ENCODE results near the gene PDZD7. TPM values are rescaled to one million over a fixed set of nuclear protein-coding genes. Genes with fewer than 3 reads are reported as not detected.

The PDZD7 gene
- polyA plus RNA-seq, 3 donors: 0.25 to 3.3 (median 2.3) TPM

DNA sequence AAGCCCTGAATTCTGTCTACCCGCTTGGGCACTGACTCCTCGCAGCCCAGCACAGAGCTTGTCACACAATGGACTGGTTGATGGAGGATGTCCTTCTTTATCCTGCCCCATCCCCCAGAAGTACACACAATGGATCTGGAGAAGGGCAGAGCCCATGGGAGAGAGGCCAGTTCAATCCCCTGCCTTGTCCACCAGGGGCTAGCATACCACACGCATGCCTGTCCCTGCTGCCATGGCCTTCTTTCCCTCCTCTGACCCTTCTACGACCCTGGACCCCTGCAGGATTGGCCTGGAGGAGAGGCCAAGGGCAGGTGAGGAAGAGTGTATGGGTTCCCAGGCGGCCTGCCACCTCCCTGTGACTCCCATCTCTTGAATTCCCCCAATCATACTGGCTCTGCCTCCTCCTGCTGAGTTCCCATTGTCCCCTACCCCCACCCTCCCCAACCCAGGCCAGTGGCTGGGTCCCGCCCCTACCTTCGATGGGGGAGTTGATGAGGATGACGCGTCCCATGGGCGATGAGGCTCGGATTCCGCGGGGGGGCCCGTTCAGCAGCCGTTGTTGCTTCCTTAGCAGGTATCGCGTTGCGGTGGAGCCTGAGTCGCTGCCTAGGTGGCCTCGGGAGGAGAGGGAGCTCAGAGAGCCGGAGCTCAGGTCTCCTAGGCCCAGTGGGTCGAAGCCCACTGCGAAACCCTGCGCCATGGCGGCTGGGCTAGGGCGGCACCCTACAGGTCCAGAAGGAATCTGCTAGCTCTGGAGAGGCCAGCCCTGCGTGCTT, 1.2 kb downstream of the PDZD7 start:
- 64 to 71% (median 70%) methylated on average over 22 to 27 of the region's 27 CpGs for WGBS, 3 donors
- no peak overlapping the region for H3K27ac ChIP-seq (ENCODE audit: low read depth, low read length)

DNA sequence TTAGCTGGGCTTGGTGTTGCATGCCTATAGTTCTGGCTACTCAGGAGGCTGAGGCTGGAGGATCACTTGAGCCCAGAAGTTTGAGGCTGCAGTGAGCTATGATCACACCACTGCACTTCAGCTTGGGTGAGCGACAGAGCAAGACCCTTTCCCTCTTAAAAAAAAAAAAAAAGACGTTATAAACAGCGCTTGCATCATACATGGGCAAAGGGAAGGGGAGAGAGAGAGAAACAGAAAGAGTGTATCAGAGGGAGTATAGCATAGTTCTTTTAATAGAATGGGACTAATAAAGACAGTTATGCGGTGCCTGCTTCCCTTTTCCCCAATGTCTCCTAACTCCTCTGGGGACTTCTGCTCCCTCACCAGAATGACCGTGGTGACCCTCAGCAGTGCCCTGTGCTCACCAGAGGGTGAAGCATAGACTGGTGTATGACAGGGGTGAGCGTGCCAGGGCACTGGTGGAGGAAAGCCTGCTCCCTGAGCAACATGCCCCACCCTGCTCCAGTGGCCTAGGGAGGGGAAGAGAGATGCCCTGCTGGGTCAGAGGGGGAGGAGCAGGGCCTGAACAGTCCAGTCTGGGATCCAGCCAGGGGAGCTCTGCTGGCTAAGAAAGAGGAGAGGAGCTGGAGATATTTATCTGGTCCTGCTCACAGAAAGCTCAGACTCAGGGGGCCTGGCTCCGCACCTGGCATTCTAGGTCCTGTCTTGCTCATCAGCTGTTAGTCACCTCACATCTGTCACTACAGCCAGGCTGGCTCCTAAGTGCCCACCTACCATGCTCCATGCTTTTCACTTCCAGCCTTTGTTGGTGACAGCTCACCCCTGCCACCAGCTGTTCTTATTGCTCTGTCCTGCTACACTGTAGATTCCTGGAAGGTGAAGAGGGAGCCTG, 2.2 kb downstream of the PDZD7 start:
- WGBS, 3 donors: 45 to 79% (median 51%) methylated on average over 6 to 7 of the region's 7 CpGs
- H3K27ac ChIP-seq (ENCODE audit: low read depth, low read length): no peak overlapping the region

DNA sequence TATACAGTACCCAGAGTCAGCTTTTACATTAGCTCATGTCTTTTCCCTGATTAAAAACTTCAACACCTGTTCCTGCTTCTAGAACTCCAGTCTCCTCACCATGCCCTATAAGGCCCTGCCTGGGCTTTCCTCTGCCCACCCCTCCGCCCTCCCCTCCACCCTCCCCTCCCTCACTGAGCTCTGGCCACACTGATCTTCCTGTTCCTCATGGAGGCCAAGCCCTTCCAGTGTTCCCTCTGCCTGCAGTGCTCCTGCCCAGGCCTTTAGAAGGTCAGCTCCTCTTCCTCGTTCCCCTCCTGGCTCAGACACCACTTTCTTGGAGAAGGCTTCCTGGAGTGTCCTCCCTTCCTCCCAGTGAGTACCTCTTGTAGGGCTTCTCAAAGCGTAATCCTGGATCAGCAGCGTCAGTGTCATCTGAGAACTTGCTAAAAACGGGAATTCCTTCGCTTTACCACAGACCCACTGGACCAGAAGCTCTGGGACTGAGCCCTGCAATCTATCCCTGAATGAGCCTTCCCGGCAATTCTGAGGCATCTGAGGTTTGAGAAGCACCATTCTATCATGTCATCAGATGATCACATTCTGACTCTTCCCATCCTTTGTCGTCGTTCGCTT, 3.7 kb downstream of the PDZD7 start:
- no peak overlapping the region for H3K27ac ChIP-seq (ENCODE audit: low read depth, low read length)
- 75 to 82% (median 80%) methylated on average over 10 of the region's 10 CpGs for WGBS, 3 donors

DNA sequence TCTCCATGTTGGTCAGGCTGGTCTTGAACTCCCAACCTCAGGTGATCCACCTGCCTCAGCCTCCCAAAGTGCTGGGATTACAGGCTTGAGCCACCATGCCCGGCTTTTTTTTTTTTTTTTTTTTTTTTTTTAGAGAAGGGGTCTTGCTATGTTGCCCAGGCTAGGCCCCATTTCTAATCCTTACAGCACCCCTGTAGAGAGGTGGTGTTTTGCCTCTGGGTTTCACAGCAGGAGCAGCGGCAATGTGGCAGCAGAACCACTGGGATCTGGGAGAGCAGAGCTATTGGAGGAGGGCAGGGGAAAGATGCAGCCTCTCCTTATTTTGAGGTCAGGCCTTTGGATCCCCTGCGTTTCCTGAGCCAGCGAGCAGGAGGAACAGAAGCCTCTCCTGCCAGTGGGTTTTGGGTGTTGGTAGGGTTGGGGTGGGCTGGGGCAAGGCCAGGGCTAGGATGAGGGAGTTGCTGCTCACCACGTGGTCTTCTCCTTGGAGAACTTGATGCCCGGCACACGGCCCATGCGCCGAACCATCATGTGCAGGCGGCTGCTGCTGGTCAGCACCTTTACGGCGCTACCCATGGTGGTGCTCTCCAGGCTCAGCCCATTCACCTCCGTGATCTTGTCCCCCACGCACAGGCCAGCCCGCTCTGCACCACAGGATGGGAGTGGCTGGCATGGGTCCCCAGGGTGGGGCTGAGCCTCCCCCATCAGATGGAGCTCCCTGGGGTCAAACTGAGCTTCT, 7.8 kb downstream of the PDZD7 start:
- 88 to 92% (median 89%) methylated on average over 10 to 15 of the region's 15 CpGs for WGBS, 3 donors
- H3K27ac ChIP-seq (ENCODE audit: low read depth, low read length): no peak overlapping the region

DNA sequence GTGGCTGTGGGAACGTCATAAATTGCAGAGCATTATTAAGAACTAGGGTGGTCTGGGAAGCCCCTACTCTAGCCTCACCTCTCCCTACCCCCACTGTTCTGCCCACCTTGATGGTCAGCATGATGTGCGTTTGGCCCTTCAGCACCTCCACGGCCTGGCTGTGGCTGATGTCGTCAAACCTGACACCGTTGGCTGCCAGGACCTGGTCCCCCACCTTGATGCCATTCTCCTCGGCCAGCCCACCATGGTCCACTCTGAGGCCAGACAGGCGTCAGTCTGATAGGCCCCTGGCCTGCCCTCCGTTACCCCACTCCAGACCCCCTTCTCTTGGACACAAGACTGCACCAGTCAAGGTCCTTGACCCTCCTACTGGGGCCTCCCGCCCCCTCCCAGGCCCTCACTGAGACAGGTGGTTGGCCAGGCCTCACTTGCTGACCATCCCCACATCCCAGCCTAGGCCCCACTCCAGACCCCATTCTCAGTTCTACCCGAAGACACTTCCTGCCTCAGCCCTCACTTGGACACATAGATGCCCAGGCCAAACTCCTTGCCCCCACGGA, 9.2 kb downstream of the PDZD7 start:
- WGBS, 3 donors: 80 to 87% (median 86%) methylated on average over 11 of the region's 11 CpGs
- H3K27ac ChIP-seq (ENCODE audit: low read depth, low read length): no peak overlapping the region

DNA sequence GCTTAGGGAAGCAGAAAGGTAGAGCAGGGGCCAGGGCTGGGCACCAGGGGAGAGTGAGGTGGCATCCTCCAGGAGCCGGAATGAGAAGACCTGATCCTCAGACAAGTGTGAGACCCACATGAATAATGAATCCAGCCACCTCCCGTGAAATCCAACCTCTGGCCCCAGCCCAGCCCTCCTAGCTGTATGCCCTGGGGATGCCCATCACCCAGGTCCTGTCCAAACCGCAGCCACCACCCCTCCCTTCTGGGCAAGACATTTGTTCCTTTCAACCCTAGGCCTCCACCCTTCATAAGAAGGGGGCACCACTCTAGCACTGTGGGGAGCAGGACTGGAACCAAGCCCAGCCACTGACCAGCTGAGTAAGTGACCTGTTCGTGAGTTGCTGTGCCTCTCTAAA, 9.7 kb downstream of the PDZD7 start:
- H3K27ac ChIP-seq (ENCODE audit: low read depth, low read length): no peak overlapping the region
- 85 to 96% (median 86%) methylated on average over 4 of the region's 4 CpGs for WGBS, 3 donors

DNA sequence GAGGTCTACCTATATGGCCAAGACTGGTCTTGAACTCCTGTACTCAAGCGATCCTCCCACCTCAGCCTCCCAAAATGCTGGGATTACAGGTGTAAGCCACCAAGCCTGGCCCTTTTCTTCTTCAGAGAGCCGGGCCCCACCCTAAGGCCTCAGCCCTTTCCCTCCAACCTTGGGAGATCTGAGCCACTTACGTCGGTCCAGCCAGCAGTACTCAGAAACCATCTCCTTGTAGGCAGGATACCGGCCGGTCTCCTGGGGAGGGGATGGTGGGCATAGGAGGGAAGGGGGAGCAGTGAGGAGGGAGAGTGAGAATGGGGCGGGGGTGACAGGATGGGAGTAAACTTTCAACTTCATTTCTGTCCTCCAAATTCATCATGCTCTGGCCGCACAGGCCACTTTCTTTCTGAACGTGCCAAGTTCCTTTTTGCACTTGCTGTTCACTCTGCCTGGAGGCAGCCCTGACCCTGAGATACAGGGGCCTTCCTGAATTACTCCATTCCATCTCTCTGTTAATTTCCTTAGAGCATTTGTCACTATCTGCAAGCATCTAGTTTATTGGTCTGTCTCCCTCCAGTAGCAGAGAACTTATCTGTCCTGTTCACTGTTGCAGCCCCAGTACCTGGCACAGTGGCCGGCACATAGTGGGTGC, 10.4 kb downstream of the PDZD7 start:
- WGBS, 3 donors: 81 to 84% (median 81%) methylated on average over 10 of the region's 10 CpGs
- no peak overlapping the region for H3K27ac ChIP-seq (ENCODE audit: low read depth, low read length)

DNA sequence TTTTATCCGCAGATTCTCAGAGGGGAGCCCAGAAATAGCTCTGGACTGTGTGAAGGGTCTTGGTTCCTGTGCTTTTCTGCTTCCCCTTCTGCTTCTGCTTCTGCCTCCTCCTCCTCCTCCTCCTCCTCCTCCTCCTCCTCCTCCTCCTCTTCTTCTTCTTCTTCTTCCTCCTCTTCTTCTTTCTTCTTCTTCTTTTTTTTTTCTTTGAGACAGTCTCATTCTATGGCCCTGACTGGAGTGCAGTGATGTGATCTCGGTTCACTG, 11.6 kb downstream of the PDZD7 start:
- H3K27ac ChIP-seq (ENCODE audit: low read depth, low read length): no peak overlapping the region
- WGBS, 3 donors: 32 to 52% (median 44%) methylated on average over 2 of the region's 2 CpGs

DNA sequence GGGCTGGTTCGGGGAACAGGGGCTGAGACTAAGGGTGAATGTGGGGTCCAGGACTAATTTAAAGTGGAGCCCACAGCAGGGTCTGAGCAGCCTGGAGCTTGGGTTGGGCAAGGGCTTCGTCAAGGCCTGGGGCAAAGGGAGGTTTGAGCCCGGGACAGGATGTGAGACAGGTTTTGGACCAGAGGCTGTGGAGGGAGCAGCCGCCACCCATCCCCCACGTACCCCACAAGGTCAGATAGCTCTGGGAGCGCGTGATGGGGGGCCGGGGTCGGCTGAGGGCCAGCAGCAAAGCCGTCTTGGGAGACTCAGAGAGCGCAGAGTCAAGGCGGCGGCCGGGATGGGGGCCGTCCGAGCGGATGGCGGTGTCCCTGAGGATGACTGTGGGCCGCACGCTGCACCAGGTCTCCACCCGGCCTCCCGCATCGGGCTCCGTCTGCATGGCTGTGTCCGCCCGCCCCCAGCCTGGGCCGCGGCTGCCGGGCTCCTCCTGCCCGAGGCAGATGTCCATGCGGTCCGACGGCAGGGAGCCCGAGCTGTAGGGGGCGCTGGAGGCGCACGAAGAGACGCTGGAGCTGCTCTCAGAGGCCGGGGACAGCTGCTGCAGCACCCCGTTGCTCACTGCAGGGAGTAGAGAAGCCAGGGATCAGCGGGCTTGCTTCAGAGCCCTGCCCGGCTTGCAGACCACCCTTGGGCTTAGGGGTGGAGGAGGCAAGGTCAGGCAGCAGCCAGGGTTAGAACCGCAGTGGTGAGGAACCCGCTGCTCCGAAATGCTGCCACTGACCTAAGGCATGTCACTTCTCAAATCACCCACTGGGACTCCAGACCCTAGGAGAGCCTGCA, 12.1 kb downstream of the PDZD7 start:
- 13 to 20% (median 17%) methylated on average over 35 to 45 of the region's 45 CpGs for WGBS, 3 donors
- H3K27ac ChIP-seq (ENCODE audit: low read depth, low read length): no peak overlapping the region

DNA sequence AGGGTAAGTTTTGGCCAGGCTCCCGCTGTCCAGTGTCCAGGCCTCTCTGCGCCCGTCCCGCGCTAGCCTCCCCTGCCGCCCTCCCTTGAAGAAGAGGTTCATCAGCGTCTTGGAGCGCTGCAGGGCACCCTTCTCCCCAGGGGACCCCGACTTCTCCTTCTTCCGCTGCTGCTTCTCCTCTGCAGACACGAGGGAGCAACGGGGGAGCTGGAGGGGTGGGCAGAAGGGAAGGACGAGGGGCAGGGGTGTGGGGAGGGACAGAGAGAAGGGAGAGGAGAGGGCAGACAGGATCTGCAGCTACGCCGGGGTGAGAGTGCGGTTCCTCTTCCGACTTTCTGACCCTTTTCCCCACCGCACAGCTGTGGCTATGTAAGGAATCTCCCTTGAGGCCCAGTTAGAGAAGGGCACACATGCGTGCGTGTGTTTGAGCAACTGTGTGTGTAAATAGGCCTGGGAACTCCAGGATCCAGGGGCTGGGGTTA, 12.8 kb downstream of the PDZD7 start:
- 42 to 64% (median 54%) methylated on average over 17 to 20 of the region's 20 CpGs for WGBS, 3 donors
- no peak overlapping the region for H3K27ac ChIP-seq (ENCODE audit: low read depth, low read length)

DNA sequence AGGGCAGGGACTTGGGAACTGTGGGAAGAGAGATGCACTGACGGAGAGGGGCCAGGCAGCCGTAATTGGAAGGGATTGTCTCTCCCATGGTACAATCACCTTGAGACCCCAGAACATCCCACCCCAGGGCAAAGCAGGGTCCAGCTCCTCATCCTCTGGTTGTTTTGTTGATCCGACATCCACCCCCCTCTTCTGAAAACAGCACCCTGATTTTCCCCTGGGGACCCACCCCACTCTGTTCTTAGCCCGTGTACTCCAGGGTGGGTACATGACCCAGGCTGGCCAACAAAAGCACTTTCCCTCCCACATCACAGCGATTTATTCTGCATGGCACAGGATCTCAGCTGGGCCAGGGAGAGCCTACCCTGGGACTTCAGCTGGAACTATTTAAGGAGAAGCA, 14.1 kb downstream of the PDZD7 start:
- H3K27ac ChIP-seq (ENCODE audit: low read depth, low read length): no peak overlapping the region
- 63 to 70% (median 63%) methylated on average over 5 of the region's 5 CpGs for WGBS, 3 donors

DNA sequence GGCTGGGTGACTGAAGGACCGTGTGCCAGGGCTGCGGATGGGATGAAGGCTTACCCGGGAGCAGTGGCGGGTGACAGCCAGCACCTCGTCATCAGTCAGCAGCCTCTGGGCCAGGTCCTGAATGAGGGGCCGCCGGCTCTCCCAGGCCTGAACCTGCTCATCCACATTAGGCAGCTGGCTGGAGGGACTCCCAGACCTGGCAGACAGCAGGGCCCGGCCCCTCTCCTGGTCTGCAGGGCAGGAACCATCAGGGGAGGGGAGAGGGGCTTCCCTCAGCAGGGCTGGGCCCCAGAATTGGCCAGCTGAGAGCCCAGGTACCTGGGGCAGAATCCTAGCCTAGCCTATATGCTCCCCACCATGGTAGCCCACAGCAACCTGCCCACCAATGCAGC, 15.4 kb downstream of the PDZD7 start:
- H3K27ac ChIP-seq (ENCODE audit: low read depth, low read length): no peak overlapping the region
- 81 to 90% (median 87%) methylated on average over 8 of the region's 8 CpGs for WGBS, 3 donors

DNA sequence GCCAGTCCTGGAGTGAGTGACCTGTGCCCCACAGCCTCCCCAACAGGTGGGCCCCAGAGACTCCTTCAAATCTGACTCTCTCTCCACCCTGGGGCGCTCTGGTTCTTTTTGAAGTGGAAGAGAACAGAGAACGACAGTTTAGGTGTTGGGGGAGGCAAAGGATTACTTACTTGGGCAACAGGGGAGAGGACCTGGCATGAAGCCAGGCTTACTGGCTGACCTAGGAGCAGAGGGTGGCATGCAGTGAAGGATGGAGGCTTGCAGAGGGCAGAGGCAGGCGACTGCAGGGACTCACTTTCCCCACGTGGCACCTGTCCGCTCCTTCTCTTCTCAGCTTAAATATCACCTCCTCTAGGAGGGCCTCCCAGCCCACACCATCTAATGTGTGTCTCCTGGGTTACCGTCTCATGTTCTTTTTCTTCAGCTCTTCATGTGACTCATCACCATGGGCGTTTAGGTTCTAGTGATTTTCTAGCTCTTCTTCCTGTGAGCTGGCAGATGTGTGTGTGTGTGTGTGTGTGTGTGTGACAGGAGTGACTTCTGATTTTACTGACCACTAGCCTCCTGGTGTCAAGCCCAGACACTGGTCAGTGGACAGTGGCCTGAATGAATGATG, 15.9 kb downstream of the PDZD7 start:
- 40 to 48% (median 45%) methylated on average over 6 to 7 of the region's 7 CpGs for WGBS, 3 donors
- H3K27ac ChIP-seq (ENCODE audit: low read depth, low read length): no peak overlapping the region

DNA sequence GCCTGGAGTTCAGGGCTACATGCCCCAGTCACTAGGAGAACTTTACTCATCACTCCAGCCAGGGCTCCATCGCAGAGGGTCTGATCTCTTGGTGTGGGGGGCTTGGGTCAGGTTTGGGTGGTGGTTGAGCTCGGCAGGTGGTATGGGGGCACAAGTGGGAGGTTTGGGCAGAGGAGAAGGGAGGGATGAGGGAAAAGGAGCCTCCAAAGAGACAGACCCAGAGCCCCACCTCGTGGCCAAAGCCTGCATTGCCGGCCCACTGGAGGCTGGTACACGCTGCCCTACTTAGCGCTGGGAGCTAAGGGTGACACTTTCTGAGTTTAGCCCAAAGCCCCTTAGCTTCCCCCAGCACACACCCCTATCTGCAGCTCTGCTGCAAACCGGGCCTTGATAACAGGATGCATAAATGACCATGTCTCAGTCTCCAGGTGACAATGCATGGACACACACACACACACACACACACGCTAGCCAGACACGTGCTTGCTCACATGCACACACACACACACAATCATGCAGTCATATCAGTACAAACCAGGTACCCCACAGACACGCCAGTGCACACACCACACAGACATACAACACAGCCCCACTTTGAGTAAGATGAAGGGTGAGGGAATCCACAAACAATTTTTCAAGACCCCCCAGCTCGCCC, 16.6 kb downstream of the PDZD7 start:
- H3K27ac ChIP-seq (ENCODE audit: low read depth, low read length): no peak overlapping the region
- WGBS, 3 donors: 14 to 22% (median 16%) methylated on average over 11 of the region's 11 CpGs

DNA sequence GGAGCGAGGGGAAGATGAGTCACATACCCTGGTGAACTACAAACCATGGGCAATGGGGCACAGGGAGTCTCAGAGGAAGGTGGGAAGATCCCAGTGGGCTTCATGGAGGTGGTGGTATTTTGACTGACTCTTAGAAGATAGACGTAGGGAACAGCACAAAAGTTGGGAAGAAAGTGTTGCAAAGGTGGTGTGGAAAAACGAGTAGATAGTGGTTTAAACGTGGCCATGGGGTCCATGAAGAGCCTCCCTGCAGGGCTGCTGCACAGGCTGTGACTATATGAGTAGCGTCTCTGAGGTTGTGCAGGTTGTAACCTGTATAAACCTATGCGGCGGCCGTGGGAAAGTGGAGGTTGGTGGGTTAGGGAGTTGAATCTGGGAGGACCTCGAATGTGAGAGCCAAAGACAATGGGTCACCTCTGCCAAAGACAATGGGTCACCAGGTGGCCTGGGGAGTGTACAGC, 17.5 kb downstream of the PDZD7 start:
- H3K27ac ChIP-seq (ENCODE audit: low read depth, low read length): no peak overlapping the region
- 42 to 56% (median 50%) methylated on average over 9 of the region's 9 CpGs for WGBS, 3 donors
